ENCODE data around the gene TUSC7. TPM values are rescaled to one million over a fixed set of nuclear protein-coding genes. Genes with fewer than 3 reads are reported as not detected.

The TUSC7 gene
- total RNA-seq, 1 experiment from 2014 or later: not detected

DNA sequence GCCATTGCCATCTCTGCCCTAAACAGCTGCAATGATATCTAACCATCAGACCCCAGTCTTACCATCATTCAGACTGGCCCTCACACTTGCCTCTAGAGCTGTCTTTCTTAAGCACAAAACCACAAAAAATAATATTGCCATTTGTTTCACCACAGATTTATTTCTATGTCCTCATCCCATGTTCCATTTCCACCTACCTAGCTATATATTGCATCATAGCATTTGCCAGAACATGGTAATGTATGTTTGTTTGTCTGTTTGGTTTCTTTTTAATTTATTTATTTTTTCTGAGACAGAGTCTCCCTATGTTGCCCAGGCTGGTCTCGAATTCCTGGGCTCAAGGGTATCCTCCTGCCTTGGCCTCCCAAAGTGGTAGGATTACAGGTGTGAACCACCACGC lies 18.5 kb upstream of the TUSC7 start:
- intact Hi-C loops (cut with micrococcal nuclease): no loop called here
- H3K27me3 Mint-ChIP-seq (ENCODE audit: insufficient read depth, unreplicated experiment): peaks cover 34% of the 10 kb centered on the region
- BruUV-seq (replicated peaks): no TSS peak
- no peaks in the 10 kb centered on the region for H3K9me3 Mint-ChIP-seq (ENCODE audit: unreplicated experiment)
- H3K4me1 Mint-ChIP-seq (ENCODE audit: insufficient read depth, unreplicated experiment): no peaks in the 10 kb centered on the region
- ChIA-PET CTCF (interaction anchor here (0.7 to 1.2 kb wide), 2 partner anchors 28 to 66 kb away, joined by 3 to 4 read pairs; no protein-coding TSS in a partner anchor), POLR2A (no interaction called here)
- H3K4me3 Mint-ChIP-seq (ENCODE audit: unreplicated experiment): no peak overlapping the region
- no peaks in the 10 kb centered on the region for H3K36me3 Mint-ChIP-seq (ENCODE audit: insufficient read depth, unreplicated experiment)
- H3K27ac Mint-ChIP-seq (ENCODE audit: low read depth, unreplicated experiment): no peak overlapping the region
- no peak for DNase-seq (ENCODE audit: unreplicated experiment)
- TF ChIP-seq, protein P1, sequence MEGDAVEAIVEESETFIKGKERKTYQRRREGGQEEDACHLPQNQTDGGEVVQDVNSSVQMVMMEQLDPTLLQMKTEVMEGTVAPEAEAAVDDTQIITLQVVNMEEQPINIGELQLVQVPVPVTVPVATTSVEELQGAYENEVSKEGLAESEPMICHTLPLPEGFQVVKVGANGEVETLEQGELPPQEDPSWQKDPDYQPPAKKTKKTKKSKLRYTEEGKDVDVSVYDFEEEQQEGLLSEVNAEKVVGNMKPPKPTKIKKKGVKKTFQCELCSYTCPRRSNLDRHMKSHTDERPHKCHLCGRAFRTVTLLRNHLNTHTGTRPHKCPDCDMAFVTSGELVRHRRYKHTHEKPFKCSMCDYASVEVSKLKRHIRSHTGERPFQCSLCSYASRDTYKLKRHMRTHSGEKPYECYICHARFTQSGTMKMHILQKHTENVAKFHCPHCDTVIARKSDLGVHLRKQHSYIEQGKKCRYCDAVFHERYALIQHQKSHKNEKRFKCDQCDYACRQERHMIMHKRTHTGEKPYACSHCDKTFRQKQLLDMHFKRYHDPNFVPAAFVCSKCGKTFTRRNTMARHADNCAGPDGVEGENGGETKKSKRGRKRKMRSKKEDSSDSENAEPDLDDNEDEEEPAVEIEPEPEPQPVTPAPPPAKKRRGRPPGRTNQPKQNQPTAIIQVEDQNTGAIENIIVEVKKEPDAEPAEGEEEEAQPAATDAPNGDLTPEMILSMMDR (IDR thresholded peaks at IDR 0.05; ENCODE audit: unreplicated experiment): no peak

DNA sequence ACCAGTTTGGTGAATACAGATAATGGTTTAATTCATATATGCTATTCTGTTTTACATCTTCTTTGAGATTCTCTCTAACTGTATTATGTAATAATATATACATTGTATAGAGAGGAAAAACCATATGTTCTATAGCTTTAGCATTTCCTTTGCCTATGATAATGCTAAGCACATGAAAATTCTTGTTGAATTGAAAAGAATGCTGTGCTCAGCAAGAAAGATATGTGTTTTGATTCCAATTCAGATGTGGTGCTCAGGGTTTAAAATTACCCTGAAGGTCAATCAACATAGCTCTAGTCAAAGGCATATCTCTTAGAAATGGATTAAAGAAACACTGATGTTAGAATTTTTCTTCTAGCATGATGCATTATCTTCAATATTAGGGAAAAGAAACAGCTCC lies 8.5 kb upstream of the TUSC7 start:
- DNase-seq (ENCODE audit: unreplicated experiment): no peak
- TF ChIP-seq, protein P1 (IDR thresholded peaks at IDR 0.05; ENCODE audit: unreplicated experiment): no peak
- ChIA-PET POLR2A (no interaction called here), CTCF (interaction anchor here (0.6 kb wide), 1 partner anchor 53 kb away, joined by 4 read pairs; no protein-coding TSS in a partner anchor)
- no peaks in the 10 kb centered on the region for H3K36me3 Mint-ChIP-seq (ENCODE audit: insufficient read depth, unreplicated experiment)
- H3K27ac Mint-ChIP-seq (ENCODE audit: low read depth, unreplicated experiment): no peak overlapping the region
- no peaks in the 10 kb centered on the region for H3K4me1 Mint-ChIP-seq (ENCODE audit: insufficient read depth, unreplicated experiment)
- no peaks in the 10 kb centered on the region for H3K9me3 Mint-ChIP-seq (ENCODE audit: unreplicated experiment)
- no peak overlapping the region for H3K4me3 Mint-ChIP-seq (ENCODE audit: unreplicated experiment)
- intact Hi-C loops (cut with micrococcal nuclease): no loop called here
- BruUV-seq (replicated peaks): no TSS peak
- H3K27me3 Mint-ChIP-seq (ENCODE audit: insufficient read depth, unreplicated experiment): peaks cover 74% of the 10 kb centered on the region

DNA sequence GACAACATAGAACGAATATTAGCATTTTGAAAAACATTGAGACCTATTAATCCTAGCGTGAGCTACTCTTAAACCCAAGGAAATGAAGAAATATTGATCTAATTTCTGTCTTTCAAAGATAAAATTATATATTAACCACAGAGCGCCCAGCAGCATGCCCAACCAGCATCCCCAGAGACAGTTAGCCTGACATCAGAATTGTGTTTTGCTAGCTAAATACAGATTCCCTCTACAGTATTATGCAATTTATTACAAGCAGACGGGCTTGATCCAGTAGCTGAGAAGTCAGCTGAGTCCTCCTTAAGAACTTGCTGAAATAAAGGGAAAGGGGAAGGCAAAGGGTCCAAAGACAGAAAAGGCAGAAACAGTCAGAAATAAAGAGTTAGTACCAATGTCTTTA lies 7.2 kb upstream of the TUSC7 start:
- no peak for DNase-seq (ENCODE audit: unreplicated experiment)
- peaks cover 72% of the 10 kb centered on the region for H3K27me3 Mint-ChIP-seq (ENCODE audit: insufficient read depth, unreplicated experiment)
- ChIA-PET CTCF (interaction anchor here (0.6 kb wide), 1 partner anchor 880 kb away, joined by 3 read pairs; no protein-coding TSS in a partner anchor), POLR2A (no interaction called here)
- H3K4me3 Mint-ChIP-seq (ENCODE audit: unreplicated experiment): no peak overlapping the region
- BruUV-seq (replicated peaks): no TSS peak
- H3K4me1 Mint-ChIP-seq (ENCODE audit: insufficient read depth, unreplicated experiment): no peaks in the 10 kb centered on the region
- no peaks in the 10 kb centered on the region for H3K9me3 Mint-ChIP-seq (ENCODE audit: unreplicated experiment)
- TF ChIP-seq, protein P1 (IDR thresholded peaks at IDR 0.05; ENCODE audit: unreplicated experiment): no peak
- no peaks in the 10 kb centered on the region for H3K36me3 Mint-ChIP-seq (ENCODE audit: insufficient read depth, unreplicated experiment)
- intact Hi-C loops (cut with micrococcal nuclease): no loop called here
- no peak overlapping the region for H3K27ac Mint-ChIP-seq (ENCODE audit: low read depth, unreplicated experiment)

DNA sequence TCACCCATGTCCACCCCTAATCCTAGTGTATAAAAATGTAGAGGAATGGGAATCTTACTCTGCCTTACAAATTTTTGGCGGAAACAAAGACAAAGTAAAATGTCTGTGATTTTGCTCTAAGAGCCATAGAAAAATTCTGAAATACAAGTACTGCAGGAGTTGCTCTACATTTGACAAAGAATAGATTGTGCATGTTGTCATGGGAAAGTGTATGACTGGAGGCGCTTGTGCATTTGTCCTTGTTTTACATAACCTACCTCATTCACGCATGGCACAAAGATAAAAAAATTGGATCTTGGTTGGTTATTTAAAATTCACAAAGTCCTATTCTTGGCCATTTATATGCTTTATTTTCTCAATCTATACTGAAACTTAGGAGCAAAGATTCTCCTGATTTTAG lies 2.0 kb upstream of the TUSC7 start:
- H3K9me3 Mint-ChIP-seq (ENCODE audit: unreplicated experiment): no peaks in the 10 kb centered on the region
- no peak overlapping the region for H3K27ac Mint-ChIP-seq (ENCODE audit: low read depth, unreplicated experiment)
- H3K36me3 Mint-ChIP-seq (ENCODE audit: insufficient read depth, unreplicated experiment): no peaks in the 10 kb centered on the region
- H3K4me1 Mint-ChIP-seq (ENCODE audit: insufficient read depth, unreplicated experiment): no peaks in the 10 kb centered on the region
- ChIA-PET CTCF (no interaction called here), POLR2A (no interaction called here)
- no peak overlapping the region for H3K4me3 Mint-ChIP-seq (ENCODE audit: unreplicated experiment)
- TF ChIP-seq, protein P1 (IDR thresholded peaks at IDR 0.05; ENCODE audit: unreplicated experiment): no peak
- intact Hi-C loops (cut with micrococcal nuclease): no loop called here
- DNase-seq (ENCODE audit: unreplicated experiment): no peak
- no TSS peak for BruUV-seq (replicated peaks)
- peaks cover 83% of the 10 kb centered on the region for H3K27me3 Mint-ChIP-seq (ENCODE audit: insufficient read depth, unreplicated experiment)

All from MCF 10A (cell line).